WI38 (cell line): Measurements from ENCODE around the gene EXOC6.

Experiments used
- H3K4me3 ChIP-seq: 2 replicates; pipeline ENCODE4 v1.5.1; 2011; ENCODE audit warnings: low read depth, mild to moderate bottlenecking, control low read depth, low read length
- TF ChIP-seq, protein P1 (sequence below): IDR thresholded peaks from 2 replicates; pipeline ENCODE4 v1.5.1; 2012; ENCODE audit warnings: low read depth, mild to moderate bottlenecking, control low read depth, low read length

EXOC6 gene

DNA sequence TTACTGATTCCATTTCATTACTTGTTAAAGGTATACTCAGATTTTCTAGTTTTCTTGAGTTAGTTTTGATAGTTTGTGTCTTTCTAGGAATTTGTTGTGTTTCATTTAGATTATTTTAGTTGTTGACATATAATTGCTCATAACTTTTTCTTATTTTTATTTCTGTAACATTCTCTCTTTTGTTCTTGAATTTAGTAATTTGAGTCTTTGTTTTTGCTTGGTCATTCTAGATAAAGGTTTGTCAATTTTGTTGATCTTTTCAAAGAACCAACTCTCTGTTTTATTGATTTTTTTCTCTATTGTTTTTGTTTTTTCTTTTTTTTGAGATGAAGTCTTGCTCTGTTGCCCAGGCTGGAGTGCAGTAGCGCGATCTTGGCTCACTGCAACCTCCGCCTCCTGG lies 7.2 kb downstream of the EXOC6 start:
- TF ChIP-seq, protein P1, sequence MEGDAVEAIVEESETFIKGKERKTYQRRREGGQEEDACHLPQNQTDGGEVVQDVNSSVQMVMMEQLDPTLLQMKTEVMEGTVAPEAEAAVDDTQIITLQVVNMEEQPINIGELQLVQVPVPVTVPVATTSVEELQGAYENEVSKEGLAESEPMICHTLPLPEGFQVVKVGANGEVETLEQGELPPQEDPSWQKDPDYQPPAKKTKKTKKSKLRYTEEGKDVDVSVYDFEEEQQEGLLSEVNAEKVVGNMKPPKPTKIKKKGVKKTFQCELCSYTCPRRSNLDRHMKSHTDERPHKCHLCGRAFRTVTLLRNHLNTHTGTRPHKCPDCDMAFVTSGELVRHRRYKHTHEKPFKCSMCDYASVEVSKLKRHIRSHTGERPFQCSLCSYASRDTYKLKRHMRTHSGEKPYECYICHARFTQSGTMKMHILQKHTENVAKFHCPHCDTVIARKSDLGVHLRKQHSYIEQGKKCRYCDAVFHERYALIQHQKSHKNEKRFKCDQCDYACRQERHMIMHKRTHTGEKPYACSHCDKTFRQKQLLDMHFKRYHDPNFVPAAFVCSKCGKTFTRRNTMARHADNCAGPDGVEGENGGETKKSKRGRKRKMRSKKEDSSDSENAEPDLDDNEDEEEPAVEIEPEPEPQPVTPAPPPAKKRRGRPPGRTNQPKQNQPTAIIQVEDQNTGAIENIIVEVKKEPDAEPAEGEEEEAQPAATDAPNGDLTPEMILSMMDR: no peak
- no peak overlapping the region for H3K4me3 ChIP-seq

DNA sequence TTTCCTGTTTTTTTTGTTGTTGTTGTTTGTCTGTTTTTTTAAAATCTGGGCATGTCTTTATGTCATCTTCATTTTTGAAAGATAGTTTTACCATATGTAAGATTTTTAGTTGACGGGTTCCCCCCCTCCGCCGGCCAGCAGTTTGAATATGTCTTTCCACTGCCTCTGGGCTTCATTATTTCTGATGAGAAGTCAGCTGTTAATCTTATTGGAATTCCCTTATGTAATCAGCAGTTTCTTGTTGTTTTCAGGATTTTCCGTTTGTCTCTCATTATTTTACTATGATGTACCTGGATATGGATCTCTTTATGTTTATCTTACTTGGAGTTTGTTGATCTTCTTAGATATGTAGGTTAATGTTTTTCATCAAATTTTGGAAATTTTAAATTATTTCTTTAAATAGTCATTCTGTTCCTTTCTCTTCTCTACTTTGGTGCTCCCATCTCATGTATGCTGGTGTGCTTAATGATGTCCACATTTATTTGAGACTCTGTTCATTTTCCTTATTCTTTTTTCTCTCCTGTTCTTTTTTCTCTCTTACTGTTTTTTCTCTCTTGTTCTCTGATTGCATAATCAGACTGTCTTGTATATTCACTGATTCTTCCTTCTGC lies 9.7 kb downstream of the EXOC6 start:
- no peak overlapping the region for H3K4me3 ChIP-seq
- TF ChIP-seq, protein P1: no peak

DNA sequence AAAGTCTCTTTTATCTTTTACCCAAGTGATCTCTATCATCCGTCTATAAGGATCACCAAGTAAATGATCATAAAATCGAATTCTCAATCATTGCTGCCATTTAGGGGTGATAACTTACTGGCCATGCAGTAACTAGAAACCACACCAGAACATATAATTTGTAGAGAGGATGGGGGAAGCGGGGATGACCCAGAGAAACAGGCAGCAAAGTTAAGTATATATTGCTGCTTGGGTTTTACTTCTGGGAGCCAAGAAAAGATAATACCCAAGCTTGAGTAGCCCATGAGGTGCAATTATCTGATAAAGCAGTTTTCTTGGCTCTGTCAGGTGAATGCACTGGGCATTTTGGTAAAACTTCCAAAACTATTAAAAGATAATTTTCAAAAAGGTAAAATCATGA lies 18.9 kb downstream of the EXOC6 start:
- TF ChIP-seq, protein P1: no peak
- H3K4me3 ChIP-seq: no peak overlapping the region

DNA sequence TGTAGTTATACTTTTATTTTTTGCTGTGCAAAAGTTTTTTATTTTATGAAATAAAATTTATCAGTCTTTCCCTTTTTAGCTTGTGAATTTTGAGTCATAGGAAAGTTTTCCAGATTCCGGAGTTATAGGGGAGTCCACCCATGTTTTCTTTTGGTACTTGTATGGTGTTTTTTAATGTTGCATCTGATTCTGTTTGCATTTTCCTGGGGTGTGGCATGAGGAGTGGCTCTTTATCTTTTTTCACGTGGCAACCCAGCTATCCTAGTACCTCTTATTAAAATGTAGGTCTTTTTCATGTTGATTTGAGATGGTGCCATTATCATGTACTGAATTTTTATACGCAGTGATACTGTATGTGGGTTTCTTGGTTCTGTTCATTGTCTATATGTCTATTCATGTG lies 19.7 kb downstream of the EXOC6 start:
- no peak overlapping the region for H3K4me3 ChIP-seq
- TF ChIP-seq, protein P1: no peak

DNA sequence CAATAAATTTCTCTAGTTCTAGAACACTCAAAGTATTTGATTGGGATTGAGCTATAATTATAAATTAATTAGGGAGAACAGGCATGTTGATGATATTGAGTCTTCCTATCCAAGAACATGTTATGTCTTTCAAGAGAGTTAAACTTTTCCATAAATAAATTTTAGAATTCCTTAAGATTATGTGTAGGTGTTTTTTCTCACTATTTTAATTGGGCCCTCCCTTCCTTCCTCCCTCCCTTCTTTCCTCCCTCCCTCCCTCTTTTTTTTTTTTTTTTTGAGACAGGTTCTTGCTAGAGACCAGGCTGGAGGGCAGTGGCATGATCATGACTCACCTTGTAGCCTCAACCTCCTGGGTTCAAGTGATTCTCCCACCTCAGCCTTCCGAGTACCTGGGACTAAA lies 20.2 kb downstream of the EXOC6 start:
- TF ChIP-seq, protein P1: no peak
- H3K4me3 ChIP-seq: no peak overlapping the region

DNA sequence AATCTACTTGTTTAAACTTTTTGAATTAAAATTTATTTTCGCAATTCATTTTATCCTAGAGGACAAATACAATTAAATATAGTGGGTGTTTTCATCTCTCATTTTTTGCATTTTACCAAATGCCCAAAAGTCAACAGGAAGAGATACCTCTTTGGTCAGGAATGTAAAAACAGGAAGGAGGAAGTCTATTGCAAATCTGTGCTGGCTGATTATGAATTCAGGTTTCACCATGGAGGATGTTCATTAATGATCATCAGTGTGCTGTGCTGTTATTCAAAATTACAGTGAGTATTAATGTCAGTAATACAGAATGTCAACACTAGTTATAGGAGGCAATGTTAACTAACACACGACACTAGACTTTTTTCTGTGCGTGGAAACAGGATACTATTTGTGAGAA lies 24.7 kb downstream of the EXOC6 start:
- no peak overlapping the region for H3K4me3 ChIP-seq
- TF ChIP-seq, protein P1: no peak

DNA sequence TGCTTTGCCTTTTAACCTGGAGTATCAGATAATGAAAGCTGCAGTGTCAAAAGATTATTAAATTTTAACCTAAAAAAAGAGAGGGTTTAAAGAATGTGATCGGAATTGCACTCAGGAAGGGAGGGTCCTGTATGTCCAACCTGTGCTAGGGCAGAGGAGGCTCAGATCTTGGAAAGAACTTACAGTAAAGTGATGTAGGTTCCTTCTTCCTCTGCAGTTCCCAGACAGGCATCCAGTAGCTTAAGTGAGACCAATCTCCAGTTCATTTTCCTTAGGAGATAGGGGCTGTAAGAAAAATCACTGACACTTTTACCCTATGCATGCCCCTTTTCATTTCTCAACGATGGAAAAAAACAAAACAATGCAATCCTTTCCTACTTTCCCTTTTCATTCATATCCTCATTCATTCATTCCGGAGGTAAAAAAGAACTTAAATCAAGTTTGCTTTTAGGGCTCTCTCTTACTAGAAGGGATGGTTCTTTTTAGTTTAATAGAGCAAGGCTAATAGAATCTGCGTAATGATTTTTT lies 28.3 kb downstream of the EXOC6 start:
- TF ChIP-seq, protein P1: no peak
- no peak overlapping the region for H3K4me3 ChIP-seq
